Measurements from ENCODE around the gene SOX5.
A peak's percentile ranks its signal among the peaks of the same experiment; 100 is the strongest.

SOX5 gene

GRCh38 chr12:23634344-23634743 is 315.1 kb downstream of the SOX5 start:
- no peak overlapping the region for H3K4me3 ChIP-seq (ENCODE audit: low read length)
- no peak for TF ChIP-seq ZNF274 (IDR thresholded peaks at IDR 0.05; ENCODE audit: low read depth, low read length)

- TF ChIP-seq ZNF274 (IDR thresholded peaks at IDR 0.05; ENCODE audit: low read depth, low read length) = no peak
- H3K4me3 ChIP-seq (ENCODE audit: low read length) = no peak overlapping the region
Measured at GRCh38 chr12:23631786-23632377, 317.6 kb downstream of the SOX5 start.

- TF ChIP-seq ZNF274 (IDR thresholded peaks at IDR 0.05; ENCODE audit: low read depth, low read length) = no peak
- no peak overlapping the region for H3K4me3 ChIP-seq (ENCODE audit: low read length)
Measured at GRCh38 chr12:23630524-23630923, 318.9 kb downstream of the SOX5 start.

GRCh38 chr12:23628806-23629205 is 320.7 kb downstream of the SOX5 start:
- H3K4me3 ChIP-seq (ENCODE audit: low read length) = no peak overlapping the region
- TF ChIP-seq ZNF274 (IDR thresholded peaks at IDR 0.05; ENCODE audit: low read depth, low read length) = no peak

GRCh38 chr12:23626791-23627190 is 322.7 kb downstream of the SOX5 start:
- no peak for TF ChIP-seq ZNF274 (IDR thresholded peaks at IDR 0.05; ENCODE audit: low read depth, low read length)
- no peak overlapping the region for H3K4me3 ChIP-seq (ENCODE audit: low read length)

- no peak for TF ChIP-seq ZNF274 (IDR thresholded peaks at IDR 0.05; ENCODE audit: low read depth, low read length)
- H3K4me3 ChIP-seq (ENCODE audit: low read length) = no peak overlapping the region
Measured at GRCh38 chr12:23621900-23622299, 327.6 kb downstream of the SOX5 start.

GRCh38 chr12:23618718-23619117 is 330.8 kb downstream of the SOX5 start:
- no peak overlapping the region for H3K4me3 ChIP-seq (ENCODE audit: low read length)
- no peak for TF ChIP-seq ZNF274 (IDR thresholded peaks at IDR 0.05; ENCODE audit: low read depth, low read length)

- TF ChIP-seq ZNF274 (IDR thresholded peaks at IDR 0.05; ENCODE audit: low read depth, low read length) = no peak
- H3K4me3 ChIP-seq (ENCODE audit: low read length) = no peak overlapping the region
Measured at GRCh38 chr12:23617749-23618148, 331.7 kb downstream of the SOX5 start.

GRCh38 chr12:23614280-23614679 is 335.2 kb downstream of the SOX5 start:
- TF ChIP-seq ZNF274 (IDR thresholded peaks at IDR 0.05; ENCODE audit: low read depth, low read length) = no peak
- no peak overlapping the region for H3K4me3 ChIP-seq (ENCODE audit: low read length)

GRCh38 chr12:23611320-23611719 is 338.1 kb downstream of the SOX5 start:
- no peak for TF ChIP-seq ZNF274 (IDR thresholded peaks at IDR 0.05; ENCODE audit: low read depth, low read length)
- no peak overlapping the region for H3K4me3 ChIP-seq (ENCODE audit: low read length)

- no peak overlapping the region for H3K4me3 ChIP-seq (ENCODE audit: low read length)
- peak; percentile 80 for TF ChIP-seq ZNF274 (IDR thresholded peaks at IDR 0.05; ENCODE audit: low read depth, low read length)
Measured at GRCh38 chr12:23600919-23601318, 348.6 kb downstream of the SOX5 start.

GRCh38 chr12:23596568-23596967 is 352.9 kb downstream of the SOX5 start:
- TF ChIP-seq ZNF274 (IDR thresholded peaks at IDR 0.05; ENCODE audit: low read depth, low read length) = no peak
- no peak overlapping the region for H3K4me3 ChIP-seq (ENCODE audit: low read length)

GRCh38 chr12:23587833-23588559 is 361.5 kb downstream of the SOX5 start:
- TF ChIP-seq ZNF274 (IDR thresholded peaks at IDR 0.05; ENCODE audit: low read depth, low read length) = no peak
- H3K4me3 ChIP-seq (ENCODE audit: low read length) = no peak overlapping the region

- no peak overlapping the region for H3K4me3 ChIP-seq (ENCODE audit: low read length)
- no peak for TF ChIP-seq ZNF274 (IDR thresholded peaks at IDR 0.05; ENCODE audit: low read depth, low read length)
Measured at GRCh38 chr12:23585782-23586163, 363.7 kb downstream of the SOX5 start.

GRCh38 chr12:23585156-23585781 is 364.2 kb downstream of the SOX5 start:
- no peak overlapping the region for H3K4me3 ChIP-seq (ENCODE audit: low read length)
- no peak for TF ChIP-seq ZNF274 (IDR thresholded peaks at IDR 0.05; ENCODE audit: low read depth, low read length)
